HL-60/S4 treated with phorbol 12-myristate 13-acetate at 8.2 ng/mL for 4 days and 3 days (cell line): ENCODE measurements around the gene TSPAN14.

Experiments
- in situ Hi-C: fragments of 300-500 bp; cut with MboI; formaldehyde crosslinking; loops from 2 replicates; pipeline ENCODE4 v1.15.0; 2022; ENCODE audit warnings: low sequenced_read_pairs

TSPAN14 gene

DNA sequence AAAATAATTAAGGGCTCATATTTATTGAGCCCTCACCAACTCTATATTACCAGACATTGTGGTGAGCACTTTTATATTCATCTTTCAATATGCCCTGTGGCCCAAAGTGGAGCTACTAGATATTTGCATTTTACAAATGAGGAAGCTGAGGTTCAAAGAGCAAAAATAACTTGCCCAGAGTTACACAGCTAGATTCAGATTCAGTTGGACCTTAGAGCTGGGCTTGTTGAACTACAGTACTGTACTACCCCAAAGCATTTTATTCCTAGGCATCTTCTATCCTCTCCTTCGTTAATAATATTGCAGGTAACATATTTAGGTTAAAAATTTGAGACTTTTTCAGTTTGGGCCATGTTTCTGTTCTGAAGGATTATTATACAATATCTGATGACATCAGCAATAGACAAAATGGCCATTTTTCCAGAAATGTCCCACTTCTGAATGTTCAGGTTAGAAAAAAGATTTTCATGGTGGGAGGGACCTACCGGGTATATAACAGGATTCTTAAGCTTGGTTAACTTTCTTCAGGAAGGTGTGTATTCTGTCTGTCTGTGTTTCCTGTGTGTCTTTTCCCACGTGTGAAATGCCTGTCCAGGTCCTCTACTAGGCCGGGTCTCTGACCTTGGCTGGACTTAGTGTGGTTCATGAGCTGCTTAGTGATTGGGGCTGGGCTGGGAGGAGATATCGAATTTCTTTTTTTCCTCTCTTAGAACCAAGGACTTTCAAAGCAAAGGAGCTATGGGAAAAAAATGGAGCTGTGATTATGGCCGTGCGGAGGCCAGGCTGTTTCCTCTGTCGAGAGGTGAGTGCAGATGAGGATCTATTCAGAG, 32.2 kb upstream of the TSPAN14 start:
- in situ Hi-C loops: no loop called here

DNA sequence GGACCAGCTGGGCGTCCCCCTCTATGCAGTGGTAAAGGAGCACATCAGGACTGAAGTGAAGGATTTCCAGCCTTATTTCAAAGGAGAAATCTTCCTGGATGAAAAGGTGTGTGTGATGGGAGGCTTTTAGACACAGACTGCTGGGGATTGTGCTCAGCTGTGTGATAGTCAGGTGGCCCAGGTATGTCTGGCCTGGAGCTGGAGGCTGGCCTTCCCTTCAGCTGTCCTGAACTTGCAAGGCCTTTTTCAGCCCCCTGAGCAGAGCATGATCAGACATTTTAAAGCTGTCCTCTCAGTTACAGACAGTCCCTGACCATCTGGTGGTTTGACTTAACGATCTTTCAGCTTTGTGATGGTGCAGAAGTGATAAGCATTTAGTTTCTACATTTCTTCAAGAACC, 28.2 kb upstream of the TSPAN14 start:
- in situ Hi-C loops: no loop called here

DNA sequence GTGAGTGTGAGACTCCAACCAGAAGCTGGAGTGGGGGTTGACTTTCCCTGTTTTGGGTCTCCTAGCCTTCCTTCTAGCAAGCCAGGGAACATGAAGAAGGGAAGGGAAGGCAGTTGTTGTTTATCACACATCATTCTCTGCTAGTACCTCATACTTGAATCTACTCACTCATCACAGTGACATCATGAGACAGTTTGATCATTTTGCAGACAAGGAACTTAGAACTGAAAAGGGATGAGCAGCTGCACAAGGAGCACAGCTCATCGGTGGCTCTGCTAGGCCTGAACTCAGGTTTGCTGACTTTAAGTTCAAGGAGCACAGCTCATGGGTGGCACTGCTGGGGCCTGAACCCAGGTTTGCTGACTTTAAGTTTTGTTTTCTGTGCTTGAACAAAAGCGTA, 26.6 kb upstream of the TSPAN14 start:
- in situ Hi-C loops: no loop called here

- in situ Hi-C loops: no loop called here
Observed at GRCh38 chr10:80429521-80429973, 24.6 kb upstream of the TSPAN14 start.

GRCh38 chr10:80433134-80433533, 21.0 kb upstream of the TSPAN14 start:
- in situ Hi-C loops: no loop called here

GRCh38 chr10:80436446-80437098, 17.5 kb upstream of the TSPAN14 start:
- in situ Hi-C loops: no loop called here

- in situ Hi-C loops: no loop called here
Observed at GRCh38 chr10:80437227-80437626, 16.9 kb upstream of the TSPAN14 start.

DNA sequence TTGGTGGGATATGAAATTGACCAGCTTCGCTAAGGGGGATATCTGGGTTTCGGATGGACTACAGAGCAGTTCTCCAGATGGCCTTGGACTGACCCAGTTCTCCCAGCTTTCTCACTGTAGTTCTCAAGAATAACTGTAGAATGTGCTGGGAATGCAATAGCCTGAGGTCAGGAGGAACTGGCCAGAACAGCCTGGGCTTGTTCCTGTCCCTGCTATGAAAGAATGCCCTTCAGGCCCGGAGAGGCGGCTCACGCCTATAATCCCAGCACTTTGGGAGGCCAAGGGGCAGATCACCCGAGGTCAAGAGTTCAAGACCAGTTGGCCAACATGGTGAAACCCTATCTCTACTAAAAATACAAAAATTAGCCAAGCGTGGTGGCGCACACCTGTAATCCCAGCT, 12.3 kb upstream of the TSPAN14 start:
- in situ Hi-C loops: no loop called here

DNA sequence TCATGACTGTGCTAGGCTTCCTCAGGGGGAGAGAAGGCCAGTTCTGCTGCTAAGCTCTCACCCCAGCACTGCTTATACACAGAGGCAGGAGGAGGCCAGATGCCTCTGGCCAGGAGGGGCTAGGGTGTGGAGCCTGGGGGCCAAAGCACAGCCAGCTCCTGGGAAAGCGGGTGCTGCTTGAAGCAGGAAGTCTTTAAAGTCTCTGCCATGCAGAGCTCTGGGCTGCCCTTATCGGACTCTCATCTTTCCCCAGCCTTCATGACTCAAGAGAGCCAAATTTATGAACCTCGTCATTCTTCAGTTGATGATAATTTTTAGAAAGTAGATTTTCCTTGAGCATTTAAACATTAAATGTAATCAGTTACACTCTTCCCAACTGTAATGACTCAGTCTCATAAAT, 11.2 kb upstream of the TSPAN14 start:
- in situ Hi-C loops: no loop called here

- in situ Hi-C loops: no loop called here
Observed at GRCh38 chr10:80443531-80443974, 10.6 kb upstream of the TSPAN14 start.

- in situ Hi-C loops: no loop called here
Observed at GRCh38 chr10:80444124-80444523, 10.0 kb upstream of the TSPAN14 start.

DNA sequence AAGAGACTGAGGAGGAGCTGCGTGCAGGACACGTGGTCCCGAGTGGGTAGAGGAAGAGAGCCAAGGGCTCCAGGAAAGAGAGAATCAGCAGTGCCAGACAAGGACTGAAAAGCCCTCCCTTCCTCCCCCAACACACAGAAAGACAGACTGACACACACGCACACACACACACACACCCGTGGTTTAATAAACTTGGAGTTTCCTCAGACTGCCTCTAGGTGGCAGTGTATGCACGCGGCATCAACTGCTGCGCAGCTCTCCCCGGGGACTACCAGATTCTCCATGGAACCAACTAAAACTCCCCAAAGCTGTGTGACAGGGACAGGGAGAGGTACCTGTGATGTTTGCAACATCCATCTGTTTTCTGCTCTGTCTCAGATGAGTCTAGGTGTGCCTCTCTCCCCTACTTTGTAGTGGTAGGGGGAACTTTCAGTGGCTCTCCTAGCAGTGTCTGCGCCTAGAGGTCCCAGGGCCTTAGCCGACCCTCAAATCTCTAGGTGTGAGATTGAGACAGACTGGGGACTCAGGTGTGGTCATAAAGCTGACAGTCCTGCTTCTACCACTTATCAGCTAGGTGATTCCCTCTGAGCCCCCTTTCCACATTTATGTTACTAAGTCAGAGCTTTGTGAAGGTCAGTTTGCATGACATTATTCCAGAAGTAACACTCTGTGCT, 9.3 kb upstream of the TSPAN14 start:
- in situ Hi-C loops: no loop called here

DNA sequence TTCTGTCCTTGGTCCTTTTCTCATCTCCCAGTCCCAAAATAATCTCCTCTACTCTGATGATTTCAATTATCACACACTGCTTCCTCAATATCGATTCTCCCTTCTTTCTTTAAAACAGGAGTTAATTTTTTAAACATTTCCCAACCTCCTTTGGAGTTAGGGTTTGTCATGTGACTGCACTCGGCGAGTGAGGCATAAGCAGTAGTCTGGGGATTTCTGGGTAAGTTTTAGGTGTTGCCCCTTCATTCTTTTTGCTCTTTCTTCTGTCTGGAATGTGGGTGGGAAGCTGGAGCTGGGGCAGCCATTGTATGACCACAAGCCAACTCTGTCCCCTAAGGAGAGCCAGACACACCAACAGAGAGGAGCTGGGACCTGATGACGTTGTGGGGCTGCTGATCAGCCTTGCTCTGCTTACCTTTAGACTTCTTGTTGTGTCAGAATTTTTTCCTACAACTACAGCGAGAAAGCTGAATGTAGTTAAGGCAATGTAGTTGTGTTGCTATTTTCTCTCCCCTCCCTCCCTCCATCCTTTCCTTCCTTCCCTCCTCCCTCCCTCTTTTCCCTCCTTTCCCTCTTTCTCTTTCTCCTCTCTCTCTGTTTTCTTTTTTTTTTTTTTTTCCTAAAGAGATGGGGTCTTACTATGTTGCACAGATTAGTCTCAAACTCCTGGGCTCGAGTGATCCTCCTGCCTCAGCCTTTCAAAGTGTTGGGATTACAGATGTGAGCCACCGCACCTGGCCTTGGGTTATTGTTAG, 6.5 kb upstream of the TSPAN14 start:
- in situ Hi-C loops: no loop called here

DNA sequence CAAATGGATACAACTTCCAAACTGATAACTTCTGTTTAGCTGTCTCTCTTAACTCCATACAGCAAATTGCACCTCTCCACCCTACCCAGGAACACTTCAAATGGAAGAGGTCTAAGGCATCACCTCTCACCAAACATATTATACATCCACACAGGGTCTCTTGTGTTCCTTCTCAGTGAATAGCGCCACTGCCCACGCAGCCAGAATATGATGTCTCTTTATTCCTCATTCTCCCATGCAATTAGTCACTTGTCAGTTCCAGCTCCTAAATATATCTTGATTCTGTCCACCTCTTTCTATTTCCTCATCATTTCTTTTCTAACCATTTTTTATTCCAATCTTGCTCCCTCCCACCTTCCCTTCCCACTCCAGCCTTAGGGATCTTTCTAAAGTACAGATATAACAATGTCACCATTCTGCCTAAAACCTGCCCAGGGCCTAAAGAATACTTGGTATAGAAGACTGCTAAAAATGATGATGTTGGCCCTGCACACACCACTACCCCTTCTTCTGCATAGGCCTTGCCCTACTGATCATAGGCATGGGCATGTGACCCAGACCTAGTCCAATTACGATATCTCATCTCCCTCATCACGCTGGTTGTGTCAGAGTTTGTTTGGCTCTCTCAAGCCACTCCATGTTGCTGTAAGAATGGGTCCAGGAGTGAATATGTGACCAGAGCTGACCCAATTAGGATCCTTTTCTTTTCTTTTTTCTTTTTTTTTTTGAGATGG, 5.7 kb upstream of the TSPAN14 start:
- in situ Hi-C loops: no loop called here

DNA sequence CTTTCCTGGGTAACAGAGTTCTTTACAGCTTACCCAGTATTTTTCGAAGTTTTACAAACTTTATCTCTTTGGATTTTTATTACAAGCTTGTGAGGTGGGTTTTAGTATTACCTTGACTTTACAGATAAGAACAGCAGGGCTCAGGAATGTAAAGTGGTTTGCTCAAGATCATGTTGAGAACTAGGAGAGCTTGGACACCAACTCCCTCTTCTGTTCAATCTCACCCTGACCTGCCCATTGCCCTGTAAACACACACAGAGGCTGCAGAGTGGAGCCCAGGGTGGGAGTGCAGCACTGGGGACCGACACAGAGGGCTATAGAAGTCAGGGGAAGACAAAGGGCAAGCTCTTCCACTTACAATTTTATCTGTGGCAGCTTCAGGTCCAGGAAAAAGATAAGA, 4.6 kb upstream of the TSPAN14 start:
- in situ Hi-C loops: no loop called here

DNA sequence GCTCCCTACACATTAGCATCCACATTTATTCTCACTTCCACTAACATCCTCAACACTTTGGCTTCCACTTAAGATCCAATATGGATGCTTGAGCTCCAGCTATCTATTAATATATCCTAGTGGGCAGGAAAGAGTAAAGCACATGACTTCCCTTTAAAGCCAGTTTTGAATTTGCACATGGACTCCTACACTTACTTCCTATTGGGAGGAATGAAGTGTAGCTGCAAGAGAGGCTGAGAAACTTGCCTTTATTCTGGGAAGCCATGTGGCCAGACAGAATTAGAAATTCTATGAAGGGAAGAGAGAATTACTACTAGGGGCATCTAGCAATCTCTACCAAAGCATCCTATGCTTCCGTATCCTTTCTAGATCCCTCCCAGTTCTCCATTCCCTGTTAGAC, 3.0 kb upstream of the TSPAN14 start:
- in situ Hi-C loops: loop anchor here (5.0 kb wide), 1 partner anchor 51 kb away; no protein-coding TSS in a partner anchor

DNA sequence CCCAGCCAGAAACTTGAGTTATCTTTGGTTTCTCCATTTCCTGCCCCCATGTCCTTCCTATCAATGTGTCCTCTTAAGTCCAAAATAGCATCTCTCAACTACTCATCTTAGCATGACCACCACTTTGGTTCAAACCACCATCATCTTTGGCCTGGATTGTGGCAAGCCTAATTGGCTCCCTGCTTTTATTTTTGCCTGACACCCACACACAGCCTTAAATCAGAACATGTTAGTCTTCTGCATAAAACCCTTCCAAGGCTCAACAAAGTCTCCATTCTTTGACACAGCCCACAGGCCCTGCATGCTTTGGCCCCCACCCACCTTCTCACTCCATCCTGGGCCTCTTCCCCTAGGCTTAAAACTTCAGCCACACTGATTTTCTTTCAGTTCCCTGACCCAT, 2.0 kb upstream of the TSPAN14 start:
- in situ Hi-C loops: loop anchor here (5.0 kb wide), 1 partner anchor 50 kb away; no protein-coding TSS in a partner anchor

DNA sequence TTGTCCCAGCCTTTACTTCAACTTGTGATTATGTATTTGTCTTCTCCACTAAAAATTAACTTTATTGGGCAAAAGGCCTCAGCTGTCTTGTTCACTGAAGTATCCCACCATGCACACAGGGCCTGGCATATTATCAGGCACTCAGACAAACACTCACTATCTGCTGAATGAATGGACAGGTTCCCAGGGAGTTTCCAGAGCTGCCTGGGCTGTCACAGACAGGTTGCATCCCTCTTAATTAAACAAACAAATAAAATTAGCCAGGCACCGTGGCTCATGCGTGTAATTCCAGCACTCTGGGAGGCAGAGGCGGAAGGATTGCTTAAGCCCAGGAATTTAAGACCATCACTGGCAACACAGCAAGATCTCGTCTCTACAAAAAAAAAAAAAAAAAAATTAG, 1.5 kb upstream of the TSPAN14 start:
- in situ Hi-C loops: loop anchor here (5.0 kb wide), 1 partner anchor 50 kb away; no protein-coding TSS in a partner anchor

DNA sequence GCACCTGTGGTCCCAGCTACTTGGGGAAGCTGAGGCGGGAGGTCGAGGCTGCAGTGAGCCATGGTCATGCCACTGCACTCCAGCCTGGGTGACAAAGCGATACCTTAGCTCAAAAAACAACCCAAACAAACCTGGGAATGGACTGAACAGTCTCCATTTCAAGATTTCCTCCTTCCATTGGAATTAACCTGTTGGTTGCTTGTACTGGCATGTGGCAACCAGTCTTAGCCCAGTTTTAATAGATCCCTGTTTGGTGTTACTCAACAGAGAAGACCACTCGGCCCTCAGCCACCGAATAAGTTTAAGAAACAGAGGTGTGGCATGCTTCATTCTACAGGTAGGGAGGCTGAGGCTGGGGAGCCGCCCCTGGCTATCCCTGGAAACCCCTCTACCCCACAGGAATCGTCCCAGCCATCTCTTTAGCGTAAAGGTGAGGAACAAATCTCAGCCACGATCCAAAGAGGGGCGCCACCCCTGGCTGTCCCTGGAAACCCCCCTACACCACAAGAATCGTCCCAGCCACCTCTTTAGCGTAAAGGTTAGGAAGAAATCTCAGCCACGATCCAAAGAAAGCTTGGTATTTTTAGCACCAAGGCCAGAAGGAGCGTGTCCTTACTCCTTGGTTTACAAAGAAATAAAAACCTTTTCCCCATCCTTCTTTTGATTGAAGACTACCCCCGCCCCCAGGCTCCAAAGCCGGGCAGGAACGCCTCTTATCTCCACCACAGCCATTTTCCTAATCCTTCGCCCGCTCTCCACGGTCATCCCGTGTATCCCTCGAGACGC, 861 bp upstream of the TSPAN14 start:
- in situ Hi-C loops: loop anchor here (5.0 kb wide), 1 partner anchor 49 kb away; no protein-coding TSS in a partner anchor
